Stimulated activated CD4-positive, alpha-beta T cell treated with anti-CD3 and anti-CD28 coated beads, TNF-alpha, amount 100 ng/mL, for 24 hours (primary cell): Measurements from ENCODE around the gene ST8SIA1.
A peak's percentile ranks its signal among the peaks of the same experiment; 100 is the strongest.
"Not testable (repeated sequence)": the region's sequence is repeated elsewhere in the genome, so short reads cannot be mapped to it uniquely, and the experiment has no call there.

Experiments used
- DNase-seq, 3 experiments: peaks; one replicate each; pipeline ENCODE4 v3.0.0-alpha.2; 2020; ENCODE audit warnings: low read depth in 3 of 3

The ST8SIA1 gene

DNA sequence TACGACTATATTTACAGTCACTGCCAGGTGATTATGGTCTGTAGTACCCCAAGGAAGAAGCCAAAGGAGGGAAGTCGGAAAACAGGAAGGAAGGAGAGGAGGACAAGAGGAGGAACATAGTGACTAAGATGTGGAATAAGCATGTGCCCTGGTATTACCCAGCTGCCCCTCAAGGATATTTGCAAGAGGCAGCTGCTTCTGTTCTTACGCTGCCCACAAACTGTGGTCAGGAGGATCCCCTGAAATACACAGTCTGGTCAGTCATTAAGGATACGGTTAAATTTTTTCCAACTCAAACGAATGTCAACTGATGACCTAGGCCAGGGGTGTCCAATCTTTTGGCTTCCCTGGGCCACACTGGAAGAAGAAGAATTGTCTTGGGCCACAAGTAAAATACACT lies 162.0 kb downstream of the ST8SIA1 start:
- no peak for DNase-seq

GRCh38 chr12:22169376-22169775 lies 165.1 kb downstream of the ST8SIA1 start:
- DNase-seq, result no peak

DNA sequence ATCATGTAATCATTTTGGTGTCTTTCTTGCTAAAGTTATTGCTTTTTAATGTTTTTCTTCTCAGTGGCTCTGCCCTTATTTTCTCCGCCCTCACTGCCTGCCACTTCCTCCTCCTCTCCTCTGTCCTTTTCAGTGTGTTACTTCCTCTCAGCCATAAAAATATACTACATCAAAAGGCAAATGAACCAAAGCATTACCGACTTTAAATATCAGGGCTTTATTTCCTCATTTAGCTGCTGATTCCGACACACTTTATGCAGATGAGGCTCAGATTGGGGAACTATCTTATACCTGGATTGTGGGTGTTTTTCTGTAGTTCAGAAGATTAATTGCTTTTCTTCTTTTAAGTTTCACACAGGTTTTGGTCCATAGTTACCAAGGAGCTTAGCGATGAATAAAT lies 170.4 kb downstream of the ST8SIA1 start:
- no peak for DNase-seq

DNA sequence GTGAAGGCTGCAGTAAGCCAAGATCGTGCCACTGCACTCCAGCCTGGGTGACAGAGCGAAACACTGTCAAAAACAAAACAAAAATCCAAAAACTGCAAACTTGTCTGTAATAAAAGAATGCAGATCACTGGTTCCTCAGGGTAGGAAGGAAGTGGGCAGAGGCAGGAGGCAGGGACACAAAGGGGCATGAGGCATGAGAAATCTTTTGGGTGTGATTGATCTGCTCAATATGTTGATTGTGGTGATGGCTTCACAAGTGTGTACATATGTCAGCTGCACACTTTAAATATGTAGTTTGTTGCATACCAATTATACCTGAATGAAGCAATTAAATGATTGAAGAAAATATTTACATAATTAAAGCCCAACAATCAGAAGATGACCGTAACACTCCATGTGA lies 170.9 kb downstream of the ST8SIA1 start:
- DNase-seq, result no peak

DNA sequence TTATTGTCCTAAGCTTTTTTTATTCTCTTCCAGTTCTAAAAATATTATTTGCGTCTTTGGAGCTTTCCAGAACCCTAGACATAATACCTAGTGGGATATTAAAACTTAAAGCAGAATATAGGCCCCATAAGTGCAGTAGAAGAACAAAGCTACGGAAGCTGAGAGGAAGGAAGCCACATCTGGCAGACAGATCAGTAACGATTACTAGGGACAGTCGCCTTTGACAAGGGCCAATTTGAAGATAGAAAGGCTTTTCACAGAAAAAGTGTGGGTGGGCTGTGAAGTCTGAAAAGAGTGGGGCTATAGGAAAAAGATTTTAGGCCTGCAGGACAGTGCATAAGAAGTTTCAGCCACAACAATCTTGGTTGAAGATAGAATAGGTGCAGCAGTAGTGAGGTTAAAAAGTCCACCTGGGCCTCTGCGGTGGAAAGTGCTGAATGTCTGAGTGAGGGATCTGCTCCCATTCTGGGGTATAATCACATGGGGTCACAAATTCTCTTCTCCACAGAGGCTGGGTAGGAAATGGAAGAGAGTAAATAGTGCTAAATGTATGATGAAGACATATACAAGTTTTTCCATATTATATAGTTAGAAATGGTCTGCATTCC lies 174.0 kb downstream of the ST8SIA1 start:
- DNase-seq, result no peak

GRCh38 chr12:22149286-22149685 lies 185.2 kb downstream of the ST8SIA1 start:
- not testable (repeated sequence) for DNase-seq

GRCh38 chr12:22146686-22147085 lies 187.8 kb downstream of the ST8SIA1 start:
- DNase-seq, result peak in 2 of 3 experiments; percentile 6 to 9
